Left forelimb (tissue), 1 donor: ENCODE results near the gene FRAS1.

Source experiments
- DNase-seq: peaks from one replicate; pipeline ENCODE4 v3.0.0-alpha.2; 2018; ENCODE audit warnings: low spot score

The FRAS1 gene

DNA sequence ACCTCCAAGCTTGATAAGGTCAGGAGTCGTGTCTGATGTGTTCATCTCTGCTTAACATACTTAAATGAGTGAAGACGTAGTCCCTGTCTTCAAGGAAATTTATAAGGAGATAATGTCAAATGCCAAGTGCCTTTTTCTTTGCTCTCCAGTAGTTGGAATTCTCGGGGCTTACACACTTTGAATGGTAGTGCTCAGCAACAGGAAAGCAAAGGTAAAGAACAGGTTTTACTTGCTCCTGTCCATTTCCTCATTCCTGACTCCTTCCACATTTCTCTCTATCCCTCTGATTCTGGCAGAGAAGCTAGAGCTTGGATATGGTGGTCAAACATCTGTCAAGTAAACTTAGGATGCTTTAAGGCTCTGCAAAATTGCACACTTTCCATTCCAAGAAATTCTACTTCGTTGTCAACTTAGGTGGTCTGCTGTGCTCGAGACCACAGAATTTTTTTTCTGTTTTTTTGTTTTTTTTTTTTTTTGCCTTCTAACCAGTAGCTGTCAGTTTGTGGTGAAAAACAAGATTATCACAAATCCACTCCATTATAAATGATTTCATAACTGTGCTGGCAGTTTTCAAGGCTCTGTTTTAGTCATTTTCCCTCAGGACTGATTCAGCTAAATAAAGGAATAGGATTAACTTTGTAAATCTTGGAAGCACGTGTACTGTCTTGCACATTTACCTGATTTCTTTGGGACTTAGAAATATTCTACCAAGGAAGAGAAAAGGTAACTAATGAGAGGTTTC lies 313.7 kb downstream of the FRAS1 start:
- DNase-seq, result no peak

DNA sequence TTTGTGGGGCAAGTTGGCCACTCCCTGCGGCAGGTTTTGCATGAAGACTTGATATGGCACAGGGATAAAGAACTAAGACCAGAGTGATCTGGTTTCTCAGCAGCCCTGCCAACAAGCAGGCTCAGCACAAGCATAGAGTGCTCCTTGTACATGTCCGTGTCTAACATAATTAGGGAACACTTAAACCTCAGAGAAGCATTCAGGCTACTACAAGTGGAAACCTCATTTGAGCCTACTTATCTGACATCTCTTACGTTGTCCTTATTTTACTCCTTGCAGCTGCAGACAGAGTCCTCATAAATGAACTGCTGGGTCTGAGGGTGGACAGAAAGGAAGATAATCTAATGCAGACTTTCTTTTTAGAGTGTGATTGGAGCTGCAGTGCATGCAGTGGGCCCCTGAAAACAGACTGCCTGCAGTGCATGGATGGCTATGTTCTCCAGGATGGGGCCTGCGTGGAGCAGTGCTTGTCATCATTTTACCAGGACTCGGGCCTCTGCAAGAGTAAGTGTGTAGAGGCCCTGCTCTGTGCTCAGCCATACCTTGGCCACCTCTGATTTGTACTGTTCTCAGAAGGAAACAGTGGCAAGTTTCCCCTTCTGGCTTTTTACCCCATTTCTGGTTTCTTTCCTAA lies 315.3 kb downstream of the FRAS1 start:
- no peak for DNase-seq

DNA sequence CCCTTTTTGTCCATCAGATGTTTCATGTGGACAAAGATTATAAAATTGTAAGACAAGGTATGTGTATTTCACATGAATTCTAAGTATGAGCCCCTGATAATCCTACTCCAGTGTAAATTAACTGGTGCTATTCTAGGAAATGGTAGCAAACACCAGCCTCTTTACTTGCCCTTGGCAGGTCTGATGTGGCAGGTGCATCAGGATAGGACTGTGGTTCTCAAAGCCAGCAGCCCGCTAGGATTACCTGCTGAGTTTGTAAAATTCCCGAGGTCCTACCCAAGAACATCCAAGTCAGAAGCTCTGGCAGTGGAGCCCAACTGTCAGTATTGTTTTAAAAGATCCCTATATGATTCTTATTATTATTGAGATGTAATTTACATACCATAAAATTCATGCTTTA lies 320.4 kb downstream of the FRAS1 start:
- DNase-seq, result no peak

DNA sequence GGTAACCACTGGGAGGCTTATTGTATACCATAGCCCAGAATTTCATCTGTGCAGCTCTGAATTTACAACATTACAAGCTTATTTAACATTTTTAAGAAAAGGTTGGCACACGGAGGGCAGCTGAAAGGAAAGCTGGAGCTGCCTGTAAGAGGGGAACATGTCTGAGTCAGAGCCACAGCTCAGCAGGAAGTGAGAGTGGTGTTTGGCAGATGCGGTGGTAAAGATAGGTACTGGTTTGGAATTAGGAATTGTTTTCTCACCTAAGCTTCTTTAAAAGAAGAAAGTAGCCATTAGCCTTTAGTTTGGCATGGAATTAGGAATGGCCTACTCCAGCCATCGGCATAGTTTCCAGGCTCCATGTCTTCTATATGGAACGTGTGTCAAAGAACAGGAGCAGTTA lies 321.9 kb downstream of the FRAS1 start:
- DNase-seq, result no peak

DNA sequence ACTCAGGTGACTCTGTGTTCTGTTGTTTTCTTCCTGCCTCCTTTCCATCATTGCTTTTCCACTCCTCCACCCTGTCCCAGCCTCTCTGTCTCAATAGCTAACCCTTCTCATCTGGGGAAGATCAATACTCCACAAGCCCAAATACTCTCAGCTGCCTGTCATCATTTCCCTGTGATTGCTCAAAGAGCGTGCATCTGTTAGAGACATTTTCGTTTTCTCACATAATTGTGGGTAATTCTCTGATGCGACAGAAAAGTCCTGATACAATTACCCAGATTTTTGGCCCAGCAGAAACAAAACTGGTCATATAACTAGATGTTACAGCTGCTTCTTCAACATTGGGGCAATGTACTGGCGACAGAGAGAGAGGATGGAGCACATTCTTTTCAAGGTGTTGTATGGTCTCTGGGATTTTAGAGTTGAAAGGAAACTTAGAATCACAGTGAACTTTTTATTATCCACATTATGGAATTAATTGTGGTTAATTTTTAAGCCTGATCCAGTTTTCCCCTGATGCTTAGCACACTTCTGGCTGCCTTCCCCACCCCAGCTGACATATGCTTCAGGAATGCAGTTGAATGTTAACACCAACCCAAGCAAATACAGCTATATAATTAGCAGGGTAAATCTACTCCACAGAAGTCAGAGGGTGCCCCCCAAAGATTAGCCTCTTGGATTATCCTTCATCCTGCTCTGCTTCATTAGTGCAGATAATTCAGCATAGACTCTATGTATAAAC lies 323.0 kb downstream of the FRAS1 start:
- no peak for DNase-seq

DNA sequence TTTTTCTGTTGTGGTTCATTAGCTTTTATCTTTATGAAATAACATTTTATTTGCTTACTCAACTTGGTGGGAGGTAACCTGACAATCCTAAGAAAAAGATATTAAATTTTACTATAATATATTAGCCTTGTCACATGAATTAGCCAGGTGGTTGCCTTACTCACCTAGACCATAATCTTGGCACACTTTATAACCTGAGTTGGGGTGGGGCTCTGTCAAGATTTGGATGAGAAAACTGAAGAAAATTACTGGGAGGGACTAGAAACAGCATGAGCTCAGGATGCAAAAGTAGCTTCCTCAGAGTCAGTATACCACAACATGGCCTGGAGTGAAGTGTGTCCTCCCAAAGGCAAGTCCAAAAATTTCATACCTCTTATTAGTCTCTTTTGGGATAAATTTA lies 329.6 kb downstream of the FRAS1 start:
- no peak for DNase-seq

DNA sequence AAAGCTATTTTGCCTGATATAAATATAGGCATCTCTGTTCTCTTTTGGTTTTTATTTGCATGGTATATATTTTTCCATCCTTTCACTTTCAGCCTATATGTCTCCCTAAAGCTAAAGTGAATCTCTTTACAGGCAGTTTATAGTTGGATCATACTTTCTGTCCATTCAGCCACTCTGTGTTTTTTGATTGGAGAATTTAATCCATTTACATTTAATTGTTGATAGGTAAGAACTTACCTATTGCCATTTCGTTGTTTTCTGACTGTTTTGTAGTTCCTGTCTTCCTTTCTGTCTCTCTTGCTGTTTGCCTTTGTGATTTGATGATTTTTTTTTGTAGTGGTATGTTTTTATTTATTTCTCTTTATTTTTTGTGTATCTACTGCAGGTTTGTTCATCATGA lies 338.5 kb downstream of the FRAS1 start:
- no peak for DNase-seq

DNA sequence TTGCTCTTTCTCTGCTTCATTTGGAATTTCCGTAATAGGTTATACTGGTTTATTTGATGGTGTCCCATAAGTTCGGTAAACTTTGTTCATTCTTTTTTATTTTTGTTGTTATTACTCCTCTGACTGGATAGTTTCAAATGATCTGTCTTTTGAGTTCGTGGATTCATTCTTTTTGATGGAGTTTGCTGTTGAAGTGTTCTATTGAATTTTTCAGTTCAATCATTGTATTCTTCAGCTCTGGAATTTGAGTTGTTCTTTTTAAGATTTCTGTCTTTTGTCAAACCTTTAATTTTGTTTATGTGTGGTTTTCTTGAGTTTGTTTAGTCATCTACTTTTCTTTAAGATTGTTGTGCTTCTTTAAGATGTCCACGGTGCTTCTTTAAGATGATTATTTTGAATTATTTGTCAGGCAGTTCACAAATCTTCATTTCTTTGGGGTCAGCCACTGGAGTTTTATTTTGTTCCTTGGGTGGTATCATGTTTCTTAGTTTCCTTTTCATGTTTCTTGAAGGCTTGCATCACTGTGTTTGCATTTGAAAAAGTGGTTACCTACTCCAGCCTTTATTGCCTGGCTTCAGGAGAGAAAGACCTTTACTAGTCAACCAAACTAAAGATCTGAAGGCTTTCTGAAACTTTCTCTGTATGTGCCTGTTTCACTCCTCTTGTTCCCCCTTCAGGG lies 339.6 kb downstream of the FRAS1 start:
- no peak for DNase-seq

DNA sequence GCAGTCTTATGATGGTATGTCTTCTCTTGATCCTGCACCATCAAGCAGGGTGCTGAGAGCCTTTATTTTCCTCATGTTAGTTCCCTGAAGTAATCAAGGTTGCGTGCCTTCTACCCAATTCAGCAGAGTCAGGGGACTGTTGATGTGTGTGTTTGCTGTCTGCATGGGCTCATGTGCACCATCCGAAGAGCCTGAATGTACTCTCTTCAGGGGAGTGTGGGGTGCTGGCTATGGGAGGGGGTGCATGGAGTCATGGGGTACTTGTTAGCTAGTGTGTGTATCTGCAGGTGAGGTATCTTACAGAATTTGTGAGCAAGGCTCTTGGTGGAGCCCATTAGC lies 340.1 kb downstream of the FRAS1 start:
- no peak for DNase-seq

DNA sequence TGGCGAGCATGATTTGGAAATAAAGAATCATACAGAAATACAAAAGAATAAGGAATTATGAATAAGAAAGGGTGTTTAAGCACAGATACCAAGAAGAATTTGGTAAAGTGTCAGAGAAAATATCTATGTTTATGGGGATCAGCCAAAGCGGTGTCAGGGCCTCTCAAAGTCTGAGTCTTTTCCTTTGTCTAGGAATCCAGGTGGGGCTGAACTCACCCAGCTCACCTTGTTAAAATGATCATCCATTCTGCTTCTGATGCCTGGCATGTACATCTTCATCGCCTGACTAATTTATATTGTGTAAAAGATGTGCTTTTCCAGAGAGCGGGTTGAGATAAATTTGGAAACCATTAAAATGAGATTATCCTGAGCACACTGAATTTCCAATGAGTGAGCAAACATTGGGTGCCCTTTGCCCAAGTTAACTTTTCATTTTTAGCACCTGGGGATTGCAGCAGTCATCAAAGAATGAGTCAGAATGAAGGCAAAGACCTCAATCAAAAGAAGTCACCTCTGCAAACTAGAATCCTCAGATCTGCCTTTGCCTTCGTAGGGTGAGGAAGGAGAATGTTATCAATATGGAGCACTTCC lies 352.6 kb downstream of the FRAS1 start:
- no peak for DNase-seq

DNA sequence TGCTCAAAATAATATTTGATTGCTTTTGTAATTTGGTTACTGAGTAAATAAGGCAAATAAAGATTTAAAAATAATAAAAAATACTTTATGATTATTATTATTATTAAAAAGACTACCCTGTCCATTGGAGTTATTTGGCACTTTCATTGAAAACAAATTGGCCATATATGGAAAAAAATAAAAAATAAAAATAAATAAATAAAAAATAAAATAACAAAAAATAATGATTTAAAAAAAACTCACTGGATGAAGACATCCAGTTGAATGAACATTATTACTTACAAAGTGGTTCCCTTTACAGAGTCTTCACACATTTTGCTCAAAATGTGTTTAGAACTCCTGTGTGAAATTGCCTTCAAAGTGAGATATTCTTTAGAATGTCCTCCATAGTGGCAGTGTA lies 353.1 kb downstream of the FRAS1 start:
- DNase-seq, result no peak

DNA sequence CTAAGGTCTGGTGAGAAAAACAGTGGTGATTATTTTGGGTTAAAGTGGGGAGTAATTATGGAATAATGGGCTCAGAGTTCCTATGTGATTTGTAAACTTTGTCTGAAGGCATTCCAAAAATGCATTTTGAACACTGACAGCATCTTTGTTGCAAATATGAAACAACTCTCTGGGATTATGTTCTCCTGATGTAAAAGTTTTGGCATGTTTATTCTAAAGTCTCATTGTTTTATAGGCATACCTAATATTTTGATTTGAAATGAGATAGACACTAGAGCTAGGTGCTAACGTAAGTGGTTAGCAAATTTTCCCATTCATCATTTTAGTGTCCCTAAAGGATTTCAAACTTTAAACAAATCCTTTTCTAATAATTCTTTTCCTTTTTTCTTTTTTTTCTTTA lies 353.6 kb downstream of the FRAS1 start:
- no peak for DNase-seq

DNA sequence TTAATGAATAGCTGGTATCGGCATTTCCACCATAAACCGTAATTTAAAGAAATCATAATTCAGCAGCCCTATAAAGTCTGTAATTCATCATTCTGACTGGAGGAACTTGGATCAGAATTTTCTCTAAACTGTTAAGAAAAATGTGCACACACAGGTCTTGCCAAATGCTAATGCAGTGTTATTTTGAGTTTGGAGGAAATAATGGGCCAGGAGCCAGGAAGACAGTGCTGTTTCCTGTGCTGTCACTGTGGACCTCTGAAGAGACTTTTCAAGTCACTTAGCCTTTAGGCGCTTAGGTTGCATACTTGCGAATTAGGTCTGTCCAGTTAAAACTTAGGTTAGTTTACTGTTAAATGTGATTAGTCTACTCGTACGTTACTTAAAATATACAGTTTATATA lies 357.0 kb downstream of the FRAS1 start:
- DNase-seq, result no peak

DNA sequence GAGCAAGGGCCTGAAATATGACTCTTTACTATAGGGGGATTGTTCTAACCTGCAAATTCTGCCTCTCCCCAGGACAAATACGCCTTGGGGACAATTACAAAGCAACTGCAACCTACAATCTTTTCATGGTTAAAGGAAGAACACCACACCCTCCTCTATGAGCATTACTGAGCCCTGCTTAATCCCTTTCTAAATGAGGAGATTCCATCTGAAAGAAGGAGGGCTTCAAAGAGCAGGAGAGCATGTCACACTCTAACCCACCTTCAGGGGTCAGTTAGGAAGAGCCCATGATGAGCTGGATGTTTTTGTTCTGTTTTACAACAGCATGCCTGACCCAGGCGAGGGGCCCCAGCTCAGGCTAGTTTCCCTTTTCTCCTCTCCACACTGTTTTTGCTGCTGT lies 360.5 kb downstream of the FRAS1 start:
- DNase-seq, result no peak

DNA sequence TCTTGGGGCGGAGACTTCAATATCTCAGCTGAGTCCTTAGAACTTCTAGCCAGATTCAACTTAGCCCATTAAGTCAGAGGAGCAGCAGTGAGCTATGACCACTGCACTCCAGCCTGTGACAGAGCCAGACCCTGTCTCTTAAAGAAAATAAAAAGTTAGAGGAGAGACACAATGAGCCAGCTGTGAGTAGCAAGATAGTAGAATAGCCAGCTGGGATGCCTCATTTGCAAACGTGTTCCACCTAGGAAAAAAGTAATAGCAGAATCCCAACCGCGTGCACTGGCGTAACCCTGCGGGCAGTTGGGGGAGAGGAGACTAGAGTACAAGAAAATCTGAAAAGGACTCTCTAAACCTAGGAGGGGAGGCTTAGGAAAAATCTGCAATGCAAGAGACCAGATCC lies 361.3 kb downstream of the FRAS1 start:
- DNase-seq, result no peak

DNA sequence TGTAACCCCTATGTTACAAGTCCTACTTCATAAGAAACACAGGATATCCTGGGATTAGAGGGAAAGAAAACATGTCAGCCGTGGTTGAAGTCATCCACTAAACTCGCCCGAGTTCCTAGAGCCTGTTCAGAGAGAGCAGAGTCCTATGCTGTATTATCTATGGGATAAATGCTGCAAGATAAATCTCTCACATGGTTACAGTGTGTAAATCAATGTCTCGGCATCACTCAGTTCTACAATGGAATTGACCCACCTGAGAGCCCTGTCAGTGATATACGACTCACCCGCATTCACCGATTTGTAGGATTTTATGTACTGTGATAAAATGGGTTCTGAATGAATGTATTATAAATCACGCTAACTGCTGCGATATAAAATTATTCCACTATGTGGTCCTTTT lies 366.7 kb downstream of the FRAS1 start:
- no peak for DNase-seq

DNA sequence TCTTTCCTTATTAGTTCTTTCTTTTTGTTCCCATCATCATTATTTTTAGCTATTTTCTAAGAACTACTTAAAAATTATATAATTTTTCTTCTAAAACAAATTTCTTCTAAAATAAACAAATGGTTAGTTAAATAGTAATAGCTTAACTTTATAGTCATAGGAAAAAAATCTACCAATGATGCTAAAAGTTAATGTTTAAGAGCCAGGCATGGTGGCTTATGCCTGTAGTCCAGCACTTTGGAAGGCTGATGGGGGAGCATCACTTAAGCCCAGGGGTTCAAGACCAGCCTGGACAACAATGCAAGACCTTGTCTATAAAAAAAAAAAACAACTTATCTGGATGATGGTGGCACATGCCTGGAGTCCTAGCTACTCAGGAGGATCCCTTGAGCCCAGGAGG lies 367.3 kb downstream of the FRAS1 start:
- no peak for DNase-seq

DNA sequence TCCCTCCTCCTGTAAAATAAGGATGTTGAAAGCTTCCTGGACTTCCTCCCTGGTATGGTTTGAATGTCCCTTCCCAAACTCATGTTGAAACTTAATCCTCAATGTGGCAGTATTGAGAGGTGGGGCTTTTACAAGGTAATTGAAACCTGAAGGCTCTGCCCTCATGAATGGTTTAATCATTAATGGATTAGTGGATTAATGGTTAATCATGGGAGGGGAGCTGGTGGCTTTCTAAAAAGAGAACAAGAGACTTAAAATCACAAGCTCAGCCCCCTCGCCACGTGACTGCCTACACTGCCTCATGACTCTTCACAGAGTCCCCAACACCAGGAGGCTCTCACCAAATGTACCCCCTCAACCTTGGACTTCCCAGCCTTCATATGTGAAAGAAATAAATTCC lies 369.8 kb downstream of the FRAS1 start:
- DNase-seq, result no peak

DNA sequence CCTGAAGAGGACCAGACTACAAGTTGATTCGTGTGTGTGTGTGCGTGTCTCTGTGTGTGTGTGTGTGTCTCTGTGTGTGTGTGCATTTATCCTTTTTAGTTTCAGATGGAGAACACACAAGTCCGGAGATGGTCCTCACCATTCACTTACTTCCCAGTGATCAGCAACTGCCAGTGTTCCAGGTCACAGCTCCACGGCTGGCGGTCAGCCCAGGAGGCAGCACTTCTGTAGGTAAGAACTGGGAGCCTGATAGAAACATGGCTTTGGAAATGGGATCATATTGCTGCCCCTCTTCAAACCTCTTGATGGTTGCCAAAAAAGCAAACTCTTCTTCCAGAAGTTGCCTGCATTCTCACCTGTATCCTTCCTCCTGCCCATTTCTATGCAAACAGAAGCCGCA lies 371.9 kb downstream of the FRAS1 start:
- no peak for DNase-seq

DNA sequence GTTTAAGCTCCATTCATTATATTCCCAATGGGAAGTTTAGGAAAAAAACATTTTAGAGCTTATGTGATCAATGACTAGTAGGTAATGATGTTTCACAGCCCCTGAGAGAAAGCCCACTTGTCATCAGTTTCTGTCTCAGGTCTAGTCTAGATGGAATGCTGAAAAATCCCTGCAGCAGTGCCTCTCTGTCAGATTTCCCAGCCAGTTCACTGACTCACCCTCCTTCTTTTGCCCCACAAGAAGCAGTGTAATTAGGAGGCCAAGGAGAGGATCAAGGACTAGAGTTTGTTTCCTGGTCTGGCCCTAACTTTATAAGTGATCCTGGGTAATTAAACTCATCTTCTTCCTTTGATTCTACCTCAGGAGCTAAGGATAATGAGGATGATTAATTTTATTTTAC lies 375.8 kb downstream of the FRAS1 start:
- DNase-seq, result no peak

DNA sequence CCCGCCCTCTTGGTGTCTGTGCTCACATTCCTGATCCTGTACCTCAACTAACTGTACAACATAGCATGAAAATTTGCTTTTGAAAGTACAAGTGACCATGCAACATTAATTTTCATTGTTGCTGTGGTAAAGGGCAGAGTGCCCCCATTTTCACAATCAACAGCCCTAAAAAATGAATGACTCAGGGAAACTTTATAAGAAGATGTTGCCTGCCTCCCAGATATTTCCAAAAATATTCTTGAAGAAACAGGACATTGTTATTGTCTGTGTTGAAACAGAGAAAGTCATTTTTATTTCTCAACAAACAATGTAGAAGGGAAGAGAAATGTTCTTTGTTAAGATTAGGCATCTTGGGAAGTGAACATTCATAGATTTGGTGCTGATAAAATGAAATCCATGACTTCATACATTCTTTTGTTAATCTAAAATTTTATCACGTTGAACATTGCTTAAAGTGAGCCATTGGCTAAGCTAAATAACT lies 380.5 kb downstream of the FRAS1 start:
- DNase-seq, result no peak

DNA sequence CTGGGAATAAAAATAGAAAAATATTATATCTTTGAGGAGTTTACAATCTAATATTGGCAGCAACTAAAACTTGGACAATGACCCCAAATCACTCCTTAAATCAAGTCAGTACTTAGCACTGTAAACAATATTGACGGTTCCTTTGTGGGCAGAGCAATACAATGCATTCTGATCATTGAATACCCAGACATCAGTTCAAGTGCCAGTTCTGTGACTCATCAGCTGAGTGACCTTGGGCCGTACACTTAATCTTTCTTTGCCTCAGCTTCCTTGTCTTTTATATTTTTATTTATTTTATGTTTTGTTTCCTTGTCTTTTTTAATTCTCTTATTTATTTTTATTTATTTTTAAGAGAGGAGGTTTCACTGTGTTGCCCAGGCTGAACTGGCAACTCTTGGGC lies 382.2 kb downstream of the FRAS1 start:
- no peak for DNase-seq
